ENCODE data around the gene DLK1. TPM values are rescaled to one million over a fixed set of nuclear protein-coding genes. Genes with fewer than 3 reads are reported as not detected.

Gene DLK1
- total RNA-seq, 4 donors from 2014 or later = 0.53 to 5.1 (median 3.5) TPM

- H3K27ac ChIP-seq = no peak overlapping the region
- DNase-seq = no peak
- H3K4me1 ChIP-seq = no peaks in the 10 kb centered on the region
- intact Hi-C loops (cut with DNase I; ENCODE audit: low total_unique reads) (no loop called here), in situ Hi-C loops (cut with MboI; ENCODE audit: low sequenced_read_pairs in 4 of 4) (no loop called here)
- no peak for TF ChIP-seq CTCF (IDR thresholded peaks at IDR 0.05 in 4 of 5, conservative IDR thresholded peaks at IDR 0.05 in 1 of 5)
- no peak for TF ChIP-seq POLR2A (IDR thresholded peaks at IDR 0.05)
- peaks cover 24 to 31% (median 29%) of the 10 kb centered on the region in 3 donors for H3K27me3 ChIP-seq
- no peak for ATAC-seq
- H3K9me3 ChIP-seq = no peaks in the 10 kb centered on the region
- no peak overlapping the region for H3K4me3 ChIP-seq
- H3K36me3 ChIP-seq = no peaks in the 10 kb centered on the region
These were observed 3.9 kb downstream of the DLK1 start for GRCh38 chr14:100730581-100730980.

- DNase-seq = no peak
- no peak for TF ChIP-seq CTCF (IDR thresholded peaks at IDR 0.05 in 4 of 5, conservative IDR thresholded peaks at IDR 0.05 in 1 of 5)
- TF ChIP-seq POLR2A (IDR thresholded peaks at IDR 0.05) = no peak
- Histone ChIP-seq H3K36me3 (no peaks in the 10 kb centered on the region), H3K27ac (no peak overlapping the region), H3K4me3 (no peak overlapping the region), H3K9me3 (no peaks in the 10 kb centered on the region), H3K4me1 (no peaks in the 10 kb centered on the region), H3K27me3 (peaks cover 23 to 31% (median 24%) of the 10 kb centered on the region in 3 donors)
- no peak for ATAC-seq
- intact Hi-C loops (cut with DNase I; ENCODE audit: low total_unique reads) (no loop called here), in situ Hi-C loops (cut with MboI; ENCODE audit: low sequenced_read_pairs in 4 of 4) (no loop called here)
These were observed 4.4 kb downstream of the DLK1 start for GRCh38 chr14:100731011-100731670.

GRCh38 chr14:100731846-100732765, 5.4 kb downstream of the DLK1 start:
- Histone ChIP-seq H3K27me3 (peaks cover 16 to 29% (median 18%) of the 10 kb centered on the region in 3 donors), H3K4me3 (no peak overlapping the region), H3K36me3 (no peaks in the 10 kb centered on the region), H3K9me3 (no peaks in the 10 kb centered on the region), H3K27ac (no peak overlapping the region), H3K4me1 (no peaks in the 10 kb centered on the region)
- no peak for ATAC-seq
- DNase-seq = no peak
- intact Hi-C loops (cut with DNase I; ENCODE audit: low total_unique reads) (no loop called here), in situ Hi-C loops (cut with MboI; ENCODE audit: low sequenced_read_pairs in 4 of 4) (no loop called here)
- no peak for TF ChIP-seq POLR2A (IDR thresholded peaks at IDR 0.05)

- in situ Hi-C loops (cut with MboI; ENCODE audit: low sequenced_read_pairs in 4 of 4) (no loop called here), intact Hi-C loops (cut with DNase I; ENCODE audit: low total_unique reads) (no loop called here)
- Histone ChIP-seq H3K36me3 (no peaks in the 10 kb centered on the region), H3K9me3 (no peaks in the 10 kb centered on the region), H3K4me3 (no peak overlapping the region), H3K27ac (no peak overlapping the region), H3K4me1 (no peaks in the 10 kb centered on the region), H3K27me3 (peaks cover 11 to 23% (median 12%) of the 10 kb centered on the region in 3 donors)
- no peak for DNase-seq
- no peak for TF ChIP-seq POLR2A (IDR thresholded peaks at IDR 0.05)
- TF ChIP-seq CTCF (IDR thresholded peaks at IDR 0.05 in 4 of 5, conservative IDR thresholded peaks at IDR 0.05 in 1 of 5) = no peak
- no peak for ATAC-seq
These were observed 6.0 kb downstream of the DLK1 start for GRCh38 chr14:100732766-100733100.

- in situ Hi-C loops (cut with MboI; ENCODE audit: low sequenced_read_pairs in 4 of 4) = no loop called here
- intact Hi-C loops (cut with DNase I; ENCODE audit: low total_unique reads) = no loop called here
- Histone ChIP-seq H3K36me3 (no peaks in the 10 kb centered on the region), H3K4me3 (no peak overlapping the region), H3K9me3 (no peaks in the 10 kb centered on the region), H3K27ac (no peak overlapping the region), H3K27me3 (peaks cover 6 to 20% (median 7%) of the 10 kb centered on the region in 3 donors), H3K4me1 (no peaks in the 10 kb centered on the region)
- TF ChIP-seq POLR2A (IDR thresholded peaks at IDR 0.05) (no peak), CTCF (IDR thresholded peaks at IDR 0.05 in 4 of 5, conservative IDR thresholded peaks at IDR 0.05 in 1 of 5) (no peak)
- DNase-seq (no peak), ATAC-seq (no peak)
These were observed 6.6 kb downstream of the DLK1 start for GRCh38 chr14:100733152-100733850.
